Testis (tissue), 3 donors: ENCODE data around the gene GNB1L. TPM values are rescaled to one million over a fixed set of nuclear protein-coding genes. Genes with fewer than 3 reads are reported as not detected.

Experiments used
- DNase-seq: peaks from one replicate; pipeline ENCODE4 v3.0.0-alpha.2; 2019
- H3K27ac ChIP-seq, 2 donors: fragments of 200-600 bp; sonication (generic); one replicate each; pipeline ENCODE4 v1.5.1; 2019
- H3K27me3 ChIP-seq: fragments of 200-600 bp; sonication (generic); one replicate; pipeline ENCODE4 v1.5.1; 2019
- H3K36me3 ChIP-seq: fragments of 200-600 bp; sonication (generic); one replicate; pipeline ENCODE4 v1.5.1; 2017; ENCODE audit warnings: low read depth; ENCODE audit errors: missing control alignments
- H3K4me1 ChIP-seq: fragments of 200-600 bp; sonication (generic); one replicate; pipeline ENCODE4 v1.5.1; 2019
- H3K4me3 ChIP-seq, 2 donors: fragments of 200-600 bp; sonication (generic); one replicate each; pipeline ENCODE4 v1.5.1; 2017 to 2019
- H3K9me3 ChIP-seq: fragments of 200-600 bp; sonication (generic); one replicate; pipeline ENCODE4 v1.5.1; 2017
- POLR2A ChIP-seq: fragments of 450-650 bp; IDR thresholded peaks from one replicate; pipeline ENCODE4 v1.6.1; 2017; ENCODE audit warnings: antibody characterized with exemption, mild to moderate bottlenecking, moderate library complexity
- WGBS, 2 donors: methylation state at CpG; one replicate each; pipeline ENCODE4 v1.1.5; 2018; 5-methylcytosine and 5-hydroxymethylcytosine counted together
- intact Hi-C: fragments of 100-400 bp; cut with DNase I; formaldehyde crosslinking; loops from one replicate; pipeline ENCODE4 v1.15.1; 2023; ENCODE audit warnings: low total_unique reads
- polyA plus RNA-seq: library from polyadenylated mRNA; stranded (reverse); fragments of 350-450 nt; fragmentation: Illumina TruSeq; extraction: RNeasy Lipid Tissue Mini Kit (QIAGEN cat#74804); gene quantifications from one replicate; pipeline ENCODE4 v1.2.3, GENCODE V29; 2014; ENCODE audit warnings: low read depth, low replicate concordance; ENCODE audit not compliant: insufficient read depth
- total RNA-seq, 2 donors: library from RNA; depleted of rRNA; stranded (reverse); fragments of >200 nt; gene quantifications; one replicate each; pipeline ENCODE4 v1.2.3, GENCODE V29; 2016
- TF ChIP-seq, protein P1 (sequence below), 3 experiments: fragments of 450-650 bp in 2 of 3; fragments of 200-600 bp in 1 of 3; sonication (generic) in 1 of 3; IDR thresholded peaks; one replicate each; pipeline ENCODE4 v1.5.1; 2016 to 2019; ENCODE audit warnings: antibody characterized with exemption in 3 of 3, mild to moderate bottlenecking in 2 of 3, moderate library complexity in 1 of 3

GNB1L gene
- total and polyA plus RNA-seq, 3 donors from 2014 or later, result 5.5 to 6.9 (median 6.0) TPM

DNA sequence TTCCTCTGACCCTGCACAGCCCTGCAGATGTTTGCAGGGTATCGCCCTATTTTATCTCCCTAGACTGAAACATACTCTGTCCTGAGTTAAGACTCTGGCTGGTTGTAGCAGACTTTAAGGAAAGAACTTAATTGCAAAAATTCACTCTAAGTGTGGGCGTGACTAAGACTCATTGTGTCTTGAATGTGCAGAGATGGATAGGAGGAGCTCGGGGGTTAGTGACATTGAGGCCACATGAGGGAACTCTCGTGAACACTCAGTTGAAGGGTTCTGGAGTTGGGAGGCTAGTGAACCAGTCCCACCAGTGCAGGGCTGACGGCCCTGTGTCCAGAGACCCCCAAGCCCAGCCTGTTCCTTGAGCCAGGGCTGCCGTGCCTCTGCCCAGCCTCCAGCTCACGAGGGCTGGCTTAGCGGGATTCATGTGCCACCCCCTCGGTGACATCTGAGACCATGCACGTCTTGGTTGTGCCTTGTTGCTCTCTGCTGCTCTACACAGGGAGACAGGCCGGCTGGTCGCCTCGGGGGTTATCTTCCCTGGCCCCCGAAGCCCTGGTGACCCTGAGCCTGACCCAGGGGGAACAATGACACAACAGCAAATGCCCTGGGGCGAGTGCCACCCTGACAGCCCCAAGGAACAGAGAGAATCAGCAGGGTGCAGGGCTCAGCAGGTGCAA lies 105.5 kb downstream of the GNB1L start:
- H3K36me3 ChIP-seq, result no peaks in the 10 kb centered on the region
- no peak for TF ChIP-seq POLR2A
- TF ChIP-seq, protein P1, sequence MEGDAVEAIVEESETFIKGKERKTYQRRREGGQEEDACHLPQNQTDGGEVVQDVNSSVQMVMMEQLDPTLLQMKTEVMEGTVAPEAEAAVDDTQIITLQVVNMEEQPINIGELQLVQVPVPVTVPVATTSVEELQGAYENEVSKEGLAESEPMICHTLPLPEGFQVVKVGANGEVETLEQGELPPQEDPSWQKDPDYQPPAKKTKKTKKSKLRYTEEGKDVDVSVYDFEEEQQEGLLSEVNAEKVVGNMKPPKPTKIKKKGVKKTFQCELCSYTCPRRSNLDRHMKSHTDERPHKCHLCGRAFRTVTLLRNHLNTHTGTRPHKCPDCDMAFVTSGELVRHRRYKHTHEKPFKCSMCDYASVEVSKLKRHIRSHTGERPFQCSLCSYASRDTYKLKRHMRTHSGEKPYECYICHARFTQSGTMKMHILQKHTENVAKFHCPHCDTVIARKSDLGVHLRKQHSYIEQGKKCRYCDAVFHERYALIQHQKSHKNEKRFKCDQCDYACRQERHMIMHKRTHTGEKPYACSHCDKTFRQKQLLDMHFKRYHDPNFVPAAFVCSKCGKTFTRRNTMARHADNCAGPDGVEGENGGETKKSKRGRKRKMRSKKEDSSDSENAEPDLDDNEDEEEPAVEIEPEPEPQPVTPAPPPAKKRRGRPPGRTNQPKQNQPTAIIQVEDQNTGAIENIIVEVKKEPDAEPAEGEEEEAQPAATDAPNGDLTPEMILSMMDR (IDR thresholded peaks at IDR 0.05), result no peak
- intact Hi-C loops, result no loop called here
- H3K4me3 ChIP-seq, result no peak overlapping the region
- H3K9me3 ChIP-seq, result no peaks in the 10 kb centered on the region
- no peaks in the 10 kb centered on the region for H3K27me3 ChIP-seq
- WGBS, 2 donors, result 76 to 77% methylated on average over 9 to 15 of the region's 15 CpGs
- DNase-seq, result no peak
- H3K27ac ChIP-seq, result no peak overlapping the region
- no peaks in the 10 kb centered on the region for H3K4me1 ChIP-seq

DNA sequence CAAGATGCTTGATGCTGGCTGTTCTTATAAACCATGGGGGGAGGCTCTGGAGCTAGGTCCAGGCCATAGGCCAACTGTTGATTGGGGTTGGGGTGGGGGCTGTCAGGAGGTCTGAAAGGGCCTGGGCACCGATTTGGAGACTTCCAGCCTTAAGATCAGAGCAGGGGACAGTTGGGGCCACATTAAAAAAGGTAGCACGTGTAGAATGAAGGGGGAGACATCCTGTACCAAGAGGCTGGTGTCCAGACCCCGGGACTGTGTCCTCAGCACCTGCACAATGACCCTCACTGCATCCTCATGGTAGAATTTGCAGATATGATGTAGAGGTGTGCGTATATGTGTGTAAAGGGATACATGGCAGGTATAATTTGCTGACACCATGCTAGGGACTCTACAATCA lies 106.5 kb downstream of the GNB1L start:
- no peak for DNase-seq
- WGBS, 2 donors, result 83 to 85% methylated on average over 3 of the region's 4 CpGs
- intact Hi-C loops, result no loop called here
- H3K36me3 ChIP-seq, result no peaks in the 10 kb centered on the region
- H3K4me1 ChIP-seq, result no peaks in the 10 kb centered on the region
- TF ChIP-seq, protein P1 (IDR thresholded peaks at IDR 0.05), result no peak
- no peak for TF ChIP-seq POLR2A
- no peaks in the 10 kb centered on the region for H3K9me3 ChIP-seq
- no peaks in the 10 kb centered on the region for H3K27me3 ChIP-seq
- no peak overlapping the region for H3K4me3 ChIP-seq
- H3K27ac ChIP-seq, result no peak overlapping the region

DNA sequence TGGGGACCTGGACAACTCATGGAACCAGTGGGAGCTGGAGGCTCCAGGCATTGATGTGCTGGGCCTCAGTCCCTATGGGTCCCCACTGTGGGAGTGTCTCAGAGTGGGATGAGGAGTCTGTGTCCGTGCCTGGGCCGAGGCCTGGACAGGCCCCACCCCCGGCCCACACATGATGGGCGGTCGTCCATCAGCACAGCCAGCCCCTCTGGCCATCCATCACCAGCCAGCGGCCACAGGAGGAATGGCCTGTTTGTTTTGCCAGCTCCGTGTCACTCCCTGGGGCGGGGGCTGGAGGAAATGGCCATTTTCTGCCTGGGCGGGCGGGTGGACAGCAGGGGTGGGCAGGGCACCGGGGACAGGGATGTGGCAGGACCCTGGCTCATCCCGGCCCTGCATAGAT lies 107.1 kb downstream of the GNB1L start:
- Histone ChIP-seq H3K4me1 (no peaks in the 10 kb centered on the region), H3K9me3 (no peaks in the 10 kb centered on the region), H3K4me3 (no peak overlapping the region), H3K27ac (no peak overlapping the region), H3K36me3 (no peaks in the 10 kb centered on the region), H3K27me3 (no peaks in the 10 kb centered on the region)
- no peak for DNase-seq
- 83% methylated on average over 10 of the region's 12 CpGs; no CpG with 5 or more reads in 1 of the 2 donors for WGBS, 2 donors
- TF ChIP-seq POLR2A, result no peak
- TF ChIP-seq, protein P1 (IDR thresholded peaks at IDR 0.05), result no peak
- intact Hi-C loops, result no loop called here

DNA sequence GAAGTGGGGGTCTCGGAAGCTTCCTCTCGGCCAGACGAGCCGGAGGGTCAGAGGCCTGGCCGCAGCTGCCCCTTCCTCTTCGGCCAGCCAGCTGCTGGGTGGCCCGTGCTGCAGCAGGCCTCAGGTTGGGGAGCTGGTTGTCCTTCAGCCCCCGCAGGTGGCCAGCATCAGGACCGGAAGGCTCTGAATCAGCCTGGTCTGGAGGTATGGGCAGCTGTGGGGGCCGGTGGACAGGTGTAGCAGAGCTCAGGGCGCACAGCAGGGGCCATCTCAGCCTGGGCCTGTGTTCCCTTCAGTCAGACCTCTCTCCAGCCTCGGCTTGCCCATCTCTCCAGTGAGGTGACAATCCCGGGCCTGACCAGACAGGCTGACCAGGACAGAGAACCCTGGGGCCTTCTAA lies 107.9 kb downstream of the GNB1L start:
- WGBS, 2 donors, result 67 to 95% methylated on average over 1 to 13 of the region's 13 CpGs

More for the DNA sequence above, 107.9 kb downstream of the GNB1L start:
- no peak for DNase-seq
- Histone ChIP-seq H3K9me3 (no peaks in the 10 kb centered on the region), H3K27ac (no peak overlapping the region), H3K27me3 (no peaks in the 10 kb centered on the region), H3K4me3 (no peak overlapping the region), H3K36me3 (no peaks in the 10 kb centered on the region), H3K4me1 (no peaks in the 10 kb centered on the region)
- TF ChIP-seq, protein P1 (IDR thresholded peaks at IDR 0.05), result no peak
- no peak for TF ChIP-seq POLR2A
- intact Hi-C loops, result no loop called here
